Spleen (tissue), 7 donors: ENCODE results near the gene TM7SF3.

Experiments used
- POLR2A ChIP-seq, 3 donors: fragments of 450-650 bp; IDR thresholded peaks; one replicate each; pipeline ENCODE4 v1.5.1; 2017; ENCODE audit warnings: antibody characterized with exemption in 3 of 3, mild to moderate bottlenecking in 1 of 3
- POLR2AphosphoS5 ChIP-seq, 3 donors: sonication (generic); formaldehyde crosslinking; IDR thresholded peaks; one replicate each; pipeline ENCODE4 v1.5.1; 2017; ENCODE audit warnings: antibody characterized with exemption in 3 of 3
- TF ChIP-seq, protein P1 (sequence below), 11 experiments: fragments of 200-600 bp in 7 of 11; fragments of 450-650 bp in 4 of 11; sonication (generic) in 4 of 11; IDR thresholded peaks in 8 of 11; conservative IDR thresholded peaks in 3 of 11; 1 replicate in 7 of 11; 2 replicates in 4 of 11; pipeline versions ENCODE4 v1.4.0 to v1.8.0; 2016 to 2021; ENCODE audit warnings: antibody characterized with exemption in 11 of 11, inconsistent platforms in 4 of 11, mild to moderate bottlenecking in 1 of 11
- donor health status: DM: no; HTN: no; CAD: no; lungs with moderate emphysema.
- donor health status: DM: no; HTN: no; CAD: no.
- donor health status: DM: no; HTN: no; CAD: no.

DNA sequence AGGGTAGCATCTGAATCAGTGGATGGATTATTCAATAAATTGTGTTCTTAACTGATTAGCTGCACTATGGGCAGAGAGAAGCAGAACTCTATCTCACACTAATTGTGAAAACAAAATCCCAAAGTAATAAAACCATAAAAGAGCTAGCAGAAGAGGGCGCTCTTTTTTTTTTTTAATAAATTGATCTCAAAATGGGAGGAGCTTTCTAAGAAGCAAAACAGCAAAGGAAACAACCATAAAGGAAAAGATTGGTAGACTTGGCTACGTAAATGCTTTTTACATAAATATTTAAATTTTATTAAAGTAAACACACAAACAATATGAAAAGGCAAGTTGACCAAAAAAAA, 1.5 kb upstream of the TM7SF3 start:
- TF ChIP-seq, protein P1, sequence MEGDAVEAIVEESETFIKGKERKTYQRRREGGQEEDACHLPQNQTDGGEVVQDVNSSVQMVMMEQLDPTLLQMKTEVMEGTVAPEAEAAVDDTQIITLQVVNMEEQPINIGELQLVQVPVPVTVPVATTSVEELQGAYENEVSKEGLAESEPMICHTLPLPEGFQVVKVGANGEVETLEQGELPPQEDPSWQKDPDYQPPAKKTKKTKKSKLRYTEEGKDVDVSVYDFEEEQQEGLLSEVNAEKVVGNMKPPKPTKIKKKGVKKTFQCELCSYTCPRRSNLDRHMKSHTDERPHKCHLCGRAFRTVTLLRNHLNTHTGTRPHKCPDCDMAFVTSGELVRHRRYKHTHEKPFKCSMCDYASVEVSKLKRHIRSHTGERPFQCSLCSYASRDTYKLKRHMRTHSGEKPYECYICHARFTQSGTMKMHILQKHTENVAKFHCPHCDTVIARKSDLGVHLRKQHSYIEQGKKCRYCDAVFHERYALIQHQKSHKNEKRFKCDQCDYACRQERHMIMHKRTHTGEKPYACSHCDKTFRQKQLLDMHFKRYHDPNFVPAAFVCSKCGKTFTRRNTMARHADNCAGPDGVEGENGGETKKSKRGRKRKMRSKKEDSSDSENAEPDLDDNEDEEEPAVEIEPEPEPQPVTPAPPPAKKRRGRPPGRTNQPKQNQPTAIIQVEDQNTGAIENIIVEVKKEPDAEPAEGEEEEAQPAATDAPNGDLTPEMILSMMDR (IDR thresholded peaks at IDR 0.05 in 8 of 11, conservative IDR thresholded peaks at IDR 0.05 in 3 of 11), result peak; percentile 6 to 57 (median 36)
- TF ChIP-seq POLR2A (IDR thresholded peaks at IDR 0.05) (no peak), POLR2AphosphoS5 (IDR thresholded peaks at IDR 0.05) (no peak)
